ENCODE results near the gene SKAP2.

SKAP2 gene

GRCh38 chr7:26629696-26630095 is 234.7 kb downstream of the SKAP2 start:
- no peak for DNase-seq

GRCh38 chr7:26627891-26628341 is 236.5 kb downstream of the SKAP2 start:
- peak; percentile 98 for DNase-seq

- no peak for DNase-seq
Observed at GRCh38 chr7:26627221-26627620, 237.2 kb downstream of the SKAP2 start.

- DNase-seq, result no peak
Observed at GRCh38 chr7:26626687-26627086, 237.7 kb downstream of the SKAP2 start.

GRCh38 chr7:26626156-26626555 is 238.2 kb downstream of the SKAP2 start:
- DNase-seq, result no peak

- DNase-seq, result no peak
Observed at GRCh38 chr7:26625286-26625685, 239.1 kb downstream of the SKAP2 start.

- no peak for DNase-seq
Observed at GRCh38 chr7:26624839-26625238, 239.6 kb downstream of the SKAP2 start.

- no peak for DNase-seq
Observed at GRCh38 chr7:26624431-26624830, 240.0 kb downstream of the SKAP2 start.

GRCh38 chr7:26620352-26620751 is 244.0 kb downstream of the SKAP2 start:
- no peak for DNase-seq

GRCh38 chr7:26619348-26619984 is 244.9 kb downstream of the SKAP2 start:
- DNase-seq, result no peak

- no peak for DNase-seq
Observed at GRCh38 chr7:26618898-26619297, 245.5 kb downstream of the SKAP2 start.

GRCh38 chr7:26618449-26618848 is 245.9 kb downstream of the SKAP2 start:
- no peak for DNase-seq

All from NCI-H1092 treated with DMSO at 0.1 percent for 48 hours (cell line).